GM12872 (cell line): ENCODE data around the gene SLC16A1.

Experiments used
- TF ChIP-seq, protein P1 (sequence below): IDR thresholded peaks from 3 replicates; pipeline ENCODE4 v1.5.1; 2011; ENCODE audit warnings: low read depth, mild to moderate bottlenecking, low read length, moderate library complexity; ENCODE audit not compliant: insufficient read depth

The SLC16A1 gene

DNA sequence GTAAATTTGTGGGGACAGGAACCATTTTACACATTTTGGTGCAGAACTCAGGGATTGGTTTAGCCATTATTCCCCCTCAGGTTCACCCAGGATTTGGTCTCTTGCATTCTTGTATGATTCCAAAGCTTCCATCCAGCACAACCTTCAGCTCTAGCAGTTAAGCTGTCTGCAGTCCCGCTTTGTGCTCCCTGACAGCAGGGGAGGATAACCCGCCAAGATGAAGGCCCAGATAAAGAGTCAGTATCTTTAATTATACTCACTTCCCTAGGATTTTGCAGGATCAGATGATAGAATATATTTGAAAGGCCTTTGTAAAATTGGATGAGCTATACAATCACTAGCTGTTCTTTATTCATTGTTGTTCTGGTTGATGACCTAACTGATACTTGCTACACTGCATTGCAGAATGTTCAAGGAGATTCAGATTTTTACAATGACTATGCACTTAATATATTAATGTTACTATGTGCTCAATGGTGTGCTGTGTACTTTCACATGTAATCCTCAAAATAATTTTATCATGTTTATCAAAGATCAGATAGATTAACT is 49.8 kb downstream of the SLC16A1 start:
- TF ChIP-seq, protein P1, sequence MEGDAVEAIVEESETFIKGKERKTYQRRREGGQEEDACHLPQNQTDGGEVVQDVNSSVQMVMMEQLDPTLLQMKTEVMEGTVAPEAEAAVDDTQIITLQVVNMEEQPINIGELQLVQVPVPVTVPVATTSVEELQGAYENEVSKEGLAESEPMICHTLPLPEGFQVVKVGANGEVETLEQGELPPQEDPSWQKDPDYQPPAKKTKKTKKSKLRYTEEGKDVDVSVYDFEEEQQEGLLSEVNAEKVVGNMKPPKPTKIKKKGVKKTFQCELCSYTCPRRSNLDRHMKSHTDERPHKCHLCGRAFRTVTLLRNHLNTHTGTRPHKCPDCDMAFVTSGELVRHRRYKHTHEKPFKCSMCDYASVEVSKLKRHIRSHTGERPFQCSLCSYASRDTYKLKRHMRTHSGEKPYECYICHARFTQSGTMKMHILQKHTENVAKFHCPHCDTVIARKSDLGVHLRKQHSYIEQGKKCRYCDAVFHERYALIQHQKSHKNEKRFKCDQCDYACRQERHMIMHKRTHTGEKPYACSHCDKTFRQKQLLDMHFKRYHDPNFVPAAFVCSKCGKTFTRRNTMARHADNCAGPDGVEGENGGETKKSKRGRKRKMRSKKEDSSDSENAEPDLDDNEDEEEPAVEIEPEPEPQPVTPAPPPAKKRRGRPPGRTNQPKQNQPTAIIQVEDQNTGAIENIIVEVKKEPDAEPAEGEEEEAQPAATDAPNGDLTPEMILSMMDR, result no peak

DNA sequence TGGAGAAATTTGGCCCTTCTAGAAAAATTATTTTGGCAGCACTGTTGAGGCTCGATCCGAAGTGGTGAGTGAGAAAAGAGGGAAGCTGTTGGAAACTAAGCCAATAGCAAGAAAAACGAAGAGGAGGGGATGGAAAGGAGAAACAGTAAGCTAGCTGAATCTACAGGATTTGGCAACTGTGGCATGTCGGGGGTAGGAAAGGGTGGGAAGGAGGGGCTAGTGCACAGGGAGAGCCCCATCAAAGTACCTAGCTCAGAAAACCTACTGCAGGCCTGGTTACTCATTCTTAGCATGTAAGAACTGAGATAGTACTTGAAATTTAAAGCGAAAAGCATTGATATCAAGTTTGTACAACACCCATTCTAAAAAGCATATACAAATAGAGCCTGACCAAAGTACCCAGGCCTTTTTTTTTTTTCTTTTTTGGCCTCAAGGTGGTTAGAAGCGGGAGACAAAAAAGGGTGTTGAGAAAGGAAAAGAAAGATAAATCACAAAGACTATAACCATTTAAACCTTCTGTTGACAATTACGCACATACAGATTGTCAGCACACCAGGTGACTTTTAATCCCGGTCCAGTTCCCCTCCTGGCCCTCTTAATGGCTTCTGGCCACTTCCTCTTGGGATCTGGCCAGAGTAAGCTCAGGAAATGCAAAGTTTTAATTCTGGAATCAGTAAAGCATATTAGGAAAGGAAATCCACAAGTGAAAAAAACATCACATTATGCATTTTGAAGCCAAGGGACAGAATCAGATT is 50.4 kb downstream of the SLC16A1 start:
- TF ChIP-seq, protein P1, result no peak

DNA sequence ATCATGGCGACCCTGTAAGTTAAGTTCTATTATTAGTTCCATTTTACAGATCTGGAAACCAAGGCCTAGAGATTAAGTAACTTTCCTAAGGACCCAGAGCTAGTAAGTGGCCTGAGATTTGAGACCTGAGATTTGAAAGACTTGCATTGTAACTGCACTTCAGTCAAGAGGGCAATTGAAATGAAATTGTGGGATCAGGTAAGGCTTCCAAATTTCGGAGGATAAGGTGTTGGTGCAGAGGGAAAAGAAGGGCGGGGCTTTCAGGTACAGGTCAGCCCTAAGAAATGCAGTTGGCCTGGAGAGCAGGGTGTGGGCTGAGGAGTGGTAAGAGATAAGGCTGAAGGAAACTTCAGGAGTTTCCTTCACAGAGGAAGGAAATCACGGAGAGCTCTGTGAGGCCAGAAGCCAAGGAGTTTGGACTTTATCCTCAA is 51.1 kb downstream of the SLC16A1 start:
- TF ChIP-seq, protein P1, result no peak

DNA sequence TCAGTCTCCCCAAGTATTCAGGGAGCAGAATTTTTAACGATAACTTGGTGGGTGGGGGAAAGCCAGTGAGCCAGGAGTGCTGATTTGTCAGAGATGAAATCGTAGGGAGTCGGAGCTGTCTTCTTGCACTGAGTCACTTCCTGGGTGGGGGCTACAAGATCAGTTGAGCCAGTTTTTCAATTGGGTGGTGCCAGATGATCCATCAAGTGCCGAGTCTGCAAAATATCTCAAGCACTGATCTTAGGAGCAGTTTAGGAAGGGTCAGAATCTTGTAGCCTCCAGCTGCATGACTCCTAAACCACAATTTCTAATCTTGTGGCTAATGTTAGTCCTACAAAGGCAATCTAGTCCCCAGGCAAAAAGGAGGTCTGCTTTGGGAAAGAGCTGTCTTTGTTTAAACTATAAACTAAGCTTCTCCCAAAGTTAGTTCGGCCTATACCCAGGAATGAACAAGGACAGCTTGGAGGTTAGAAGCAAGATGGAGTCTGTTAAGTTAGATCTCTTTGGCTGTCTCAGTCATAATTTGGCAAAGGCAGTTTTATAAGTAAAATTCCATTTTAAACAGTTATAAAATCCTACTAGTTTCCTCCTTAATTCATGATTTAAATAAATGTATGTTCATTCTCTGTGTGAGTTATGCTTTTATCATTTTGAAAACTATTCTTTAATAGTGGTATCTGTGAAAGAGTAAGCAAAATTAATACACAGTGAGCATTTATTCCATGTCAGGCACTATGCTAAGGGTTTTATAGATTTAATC is 51.7 kb downstream of the SLC16A1 start:
- TF ChIP-seq, protein P1, result no peak

DNA sequence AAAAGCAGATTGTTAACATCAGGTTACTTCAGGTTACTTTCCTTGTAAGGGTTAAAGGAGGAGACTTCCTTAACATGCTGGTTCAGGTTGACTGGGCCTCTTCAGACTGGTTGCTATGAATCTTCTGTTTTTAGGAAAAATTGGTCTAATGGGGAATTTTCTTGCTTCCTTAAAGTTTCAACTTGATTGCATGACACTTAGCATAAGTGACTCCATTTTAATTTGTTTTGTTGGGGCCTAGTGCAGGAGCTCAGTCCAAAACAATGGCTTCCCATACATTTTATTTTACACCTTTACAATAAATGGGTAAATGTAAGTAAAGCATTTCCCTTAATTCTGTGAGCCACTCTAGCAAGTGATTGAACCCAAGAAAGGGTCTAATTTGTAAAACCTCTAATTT is 53.8 kb downstream of the SLC16A1 start:
- TF ChIP-seq, protein P1, result no peak

DNA sequence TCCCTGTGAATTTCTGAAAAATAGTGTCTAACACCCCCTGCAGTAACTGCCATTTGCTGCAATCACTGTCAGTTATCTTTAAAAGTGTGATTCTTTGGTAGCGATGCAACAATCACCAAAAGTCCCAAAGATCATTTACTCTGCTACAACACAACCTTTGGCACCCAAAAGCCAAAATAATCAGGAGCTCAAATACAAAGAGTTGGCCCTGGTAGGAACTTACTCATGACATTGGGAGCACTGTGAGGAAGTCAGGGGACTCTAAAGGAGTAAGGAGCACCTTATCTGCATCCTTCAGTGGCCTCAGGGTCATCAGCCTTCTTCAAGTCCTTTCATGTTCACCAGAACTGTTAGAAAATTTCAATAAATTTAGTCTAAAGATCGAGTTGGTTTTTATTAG is 54.6 kb downstream of the SLC16A1 start:
- TF ChIP-seq, protein P1, result no peak

DNA sequence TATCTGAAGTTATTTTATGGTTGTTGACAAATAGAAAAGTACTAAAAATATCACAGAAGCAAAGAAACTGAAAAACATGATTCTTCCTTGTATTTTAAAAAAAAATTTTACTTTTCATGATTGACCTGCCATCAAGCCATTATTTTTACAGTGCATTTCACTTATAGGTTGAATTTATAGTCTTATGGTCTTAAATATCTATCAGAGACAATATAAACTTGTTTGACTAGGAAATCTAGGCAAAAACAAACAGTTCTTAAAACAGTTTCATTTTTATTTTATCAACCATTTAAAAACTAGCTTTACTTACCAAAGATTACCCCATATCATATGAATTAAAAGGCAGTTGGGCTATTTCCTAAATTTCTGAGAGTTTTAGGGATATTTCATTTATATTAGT is 59.2 kb downstream of the SLC16A1 start:
- TF ChIP-seq, protein P1, result no peak
